PC-9 (cell line): ENCODE data around the gene EP400. TPM values are rescaled to one million over a fixed set of nuclear protein-coding genes. Genes with fewer than 3 reads are reported as not detected.

Experiments
- BruUV-seq: library from RNA; stranded (reverse); fragments of 400-500 nt; replicated peaks from 2 replicates; lab custom pipeline; 2021; lab: Mats Ljungman, UMichigan
- CTCF ChIA-PET: fragments of 300-600 bp; sonication (Branson Sonifier 250); formaldehyde crosslinking; loops from one replicate; lab custom pipeline; 2022; ENCODE audit warnings: antibody characterized with exemption; lab: Charles Lee
- POLR2A ChIA-PET: fragments of 300-600 bp; sonication (Branson Sonifier 250); formaldehyde crosslinking; loops from one replicate; lab custom pipeline; 2022; ENCODE audit warnings: antibody characterized with exemption; ENCODE audit not compliant: unreplicated experiment; lab: Charles Lee
- DNase-seq, 2 experiments: peaks; one replicate each; pipeline versions ENCODE4 v3.0.0 to v3.0.0-alpha.2; 2015 to 2022; ENCODE audit warnings: mixed read lengths in 1 of 2
- H2AFZ ChIP-seq: fragments of 200-600 bp; sonication (generic); 2 replicates; pipeline ENCODE4 v1.8.1; 2017; ENCODE audit warnings: antibody characterized with exemption
- H3F3A ChIP-seq: fragments of 200-600 bp; sonication (generic); 2 replicates; pipeline ENCODE4 v1.8.1; 2017; ENCODE audit warnings: antibody characterized with exemption, mild to moderate bottlenecking, low read depth; ENCODE audit not compliant: insufficient read depth
- H3K27ac ChIP-seq: fragments of 200-600 bp; sonication (generic); 2 replicates; pipeline ENCODE4 v1.6.1; 2016; ENCODE audit warnings: mixed run types
- H3K27me3 ChIP-seq: fragments of 200-600 bp; sonication (generic); 2 replicates; pipeline ENCODE4 v1.6.1; 2016; ENCODE audit warnings: low read depth, mixed run types; ENCODE audit not compliant: insufficient read depth
- H3K36me3 ChIP-seq: fragments of 200-600 bp; sonication (generic); 2 replicates; pipeline ENCODE4 v1.6.1; 2016; ENCODE audit warnings: low read depth, mixed run types
- H3K4me1 ChIP-seq: fragments of 200-600 bp; sonication (generic); replicated peaks from 2 replicates; pipeline ENCODE4 v1.6.1; 2016; ENCODE audit warnings: mixed run types; ENCODE audit not compliant: insufficient read depth
- H3K4me2 ChIP-seq: fragments of 200-600 bp; sonication (generic); 2 replicates; pipeline ENCODE4 v1.6.1; 2017; ENCODE audit warnings: mixed run types
- H3K4me3 ChIP-seq: fragments of 200-600 bp; sonication (generic); 2 replicates; pipeline ENCODE4 v1.6.1; 2016; ENCODE audit warnings: mixed run types
- H3K79me2 ChIP-seq: fragments of 200-600 bp; sonication (generic); 2 replicates; pipeline ENCODE4 v1.6.1; 2017; ENCODE audit warnings: low read depth, mixed run types
- H3K9me2 ChIP-seq: fragments of 200-600 bp; sonication (generic); 2 replicates; pipeline ENCODE4 v1.8.1; 2017; ENCODE audit warnings: mild to moderate bottlenecking; ENCODE audit not compliant: insufficient read depth
- H3K9me3 ChIP-seq: fragments of 200-600 bp; sonication (generic); 2 replicates; pipeline ENCODE4 v1.8.1; 2016; ENCODE audit warnings: low read depth; ENCODE audit not compliant: insufficient read depth
- H4K20me1 ChIP-seq: fragments of 200-600 bp; sonication (generic); 2 replicates; pipeline ENCODE4 v1.8.1; 2017; ENCODE audit not compliant: insufficient read depth
- EZH2 ChIP-seq: fragments of 200-600 bp; sonication (generic); IDR thresholded peaks from 2 replicates; pipeline ENCODE4 v1.8.0; 2017; ENCODE audit warnings: antibody characterized with exemption, low read depth
- intact Hi-C: fragments of 100-400 bp; cut with micrococcal nuclease; formaldehyde crosslinking; loops from one replicate; pipeline ENCODE4 v1.10.0; 2022; ENCODE audit not compliant: unreplicated experiment
- total RNA-seq: library from RNA; stranded (reverse); gene quantifications from 2 replicates; pipeline ENCODE4 v1.2.3, GENCODE V29; 2021
- TF ChIP-seq, protein P1 (sequence below): fragments of 200-600 bp; sonication (generic); conservative IDR thresholded peaks from 2 replicates; pipeline ENCODE4 v1.6.1; 2017; ENCODE audit warnings: mixed run types, antibody characterized with exemption, mild to moderate bottlenecking, moderate library complexity

EP400 gene
- total RNA-seq, 1 experiment from 2014 or later = 50.3 TPM

DNA sequence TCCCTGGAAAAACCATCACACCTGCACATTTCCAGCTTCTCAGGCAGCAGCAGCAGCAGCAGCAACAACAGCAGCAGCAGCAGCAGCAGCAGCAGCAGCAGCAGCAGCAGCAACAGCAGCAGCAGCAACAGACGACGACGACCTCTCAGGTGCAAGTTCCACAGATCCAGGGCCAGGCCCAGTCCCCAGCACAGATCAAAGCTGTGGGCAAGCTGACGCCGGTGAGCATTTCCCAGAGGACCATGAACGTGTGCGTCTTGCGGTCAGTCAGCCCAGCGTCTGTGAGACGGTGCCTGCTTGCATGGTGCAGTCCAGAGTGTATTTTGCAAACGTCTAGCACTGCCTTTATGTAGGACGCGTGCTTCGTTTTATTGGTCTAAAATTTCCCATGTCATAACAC is 112.7 kb downstream of the EP400 start:
- H3F3A ChIP-seq = no peaks in the 10 kb centered on the region
- H3K27me3 ChIP-seq = no peaks in the 10 kb centered on the region
- no TSS peak for BruUV-seq
- no peak overlapping the region for H3K4me2 ChIP-seq
- ChIA-PET POLR2A (no interaction called here), CTCF (no interaction called here)
- DNase-seq = no peak
- H3K9me2 ChIP-seq = no peaks in the 10 kb centered on the region
- intact Hi-C loops = no loop called here
- no peaks in the 10 kb centered on the region; the same call in 1 of the 2 replicates for H4K20me1 ChIP-seq
- TF ChIP-seq EZH2 = no peak
- TF ChIP-seq, protein P1, sequence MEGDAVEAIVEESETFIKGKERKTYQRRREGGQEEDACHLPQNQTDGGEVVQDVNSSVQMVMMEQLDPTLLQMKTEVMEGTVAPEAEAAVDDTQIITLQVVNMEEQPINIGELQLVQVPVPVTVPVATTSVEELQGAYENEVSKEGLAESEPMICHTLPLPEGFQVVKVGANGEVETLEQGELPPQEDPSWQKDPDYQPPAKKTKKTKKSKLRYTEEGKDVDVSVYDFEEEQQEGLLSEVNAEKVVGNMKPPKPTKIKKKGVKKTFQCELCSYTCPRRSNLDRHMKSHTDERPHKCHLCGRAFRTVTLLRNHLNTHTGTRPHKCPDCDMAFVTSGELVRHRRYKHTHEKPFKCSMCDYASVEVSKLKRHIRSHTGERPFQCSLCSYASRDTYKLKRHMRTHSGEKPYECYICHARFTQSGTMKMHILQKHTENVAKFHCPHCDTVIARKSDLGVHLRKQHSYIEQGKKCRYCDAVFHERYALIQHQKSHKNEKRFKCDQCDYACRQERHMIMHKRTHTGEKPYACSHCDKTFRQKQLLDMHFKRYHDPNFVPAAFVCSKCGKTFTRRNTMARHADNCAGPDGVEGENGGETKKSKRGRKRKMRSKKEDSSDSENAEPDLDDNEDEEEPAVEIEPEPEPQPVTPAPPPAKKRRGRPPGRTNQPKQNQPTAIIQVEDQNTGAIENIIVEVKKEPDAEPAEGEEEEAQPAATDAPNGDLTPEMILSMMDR = no peak
- H3K4me1 ChIP-seq = no peaks in the 10 kb centered on the region
- H3K36me3 ChIP-seq = peaks cover 17% of the 10 kb centered on the region; the same call in 1 of the 2 replicates
- no peak overlapping the region for H3K4me3 ChIP-seq
- no peak overlapping the region for H3K27ac ChIP-seq
- H2AFZ ChIP-seq = no peak overlapping the region
- H3K9me3 ChIP-seq = no peaks in the 10 kb centered on the region
- H3K79me2 ChIP-seq = no peaks in the 10 kb centered on the region

DNA sequence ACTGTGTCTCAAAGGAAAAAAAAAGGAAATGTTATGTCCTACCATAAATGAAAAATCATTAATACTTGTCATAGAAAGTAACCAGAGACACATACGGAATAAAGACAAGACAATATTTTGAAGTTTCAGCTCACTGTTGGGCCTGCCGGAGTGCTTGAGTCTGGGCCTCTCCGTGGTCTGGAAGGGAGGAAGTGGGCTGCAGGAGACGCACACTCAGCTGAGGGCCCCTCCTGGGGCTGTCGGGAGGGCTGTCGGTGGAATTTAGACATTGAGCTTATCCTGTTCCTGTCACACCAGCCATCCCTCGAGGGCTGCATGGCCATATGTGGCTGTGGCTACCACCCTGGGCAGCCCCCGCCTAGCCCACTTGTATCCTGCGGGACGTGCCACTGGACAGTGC is 113.7 kb downstream of the EP400 start:
- DNase-seq = no peak
- no peak for TF ChIP-seq EZH2
- TF ChIP-seq, protein P1 = no peak
- BruUV-seq = no TSS peak
- no peak overlapping the region for H3K27ac ChIP-seq
- H3K79me2 ChIP-seq = no peaks in the 10 kb centered on the region
- no peaks in the 10 kb centered on the region for H3K4me1 ChIP-seq
- H2AFZ ChIP-seq = no peak overlapping the region
- ChIA-PET POLR2A (no interaction called here), CTCF (no interaction called here)
- H3K9me2 ChIP-seq = no peaks in the 10 kb centered on the region
- no peaks in the 10 kb centered on the region for H3K27me3 ChIP-seq
- intact Hi-C loops = no loop called here
- no peak overlapping the region for H3K4me2 ChIP-seq
- no peaks in the 10 kb centered on the region for H3F3A ChIP-seq
- no peak overlapping the region for H3K4me3 ChIP-seq
- H4K20me1 ChIP-seq = no peaks in the 10 kb centered on the region; the same call in 1 of the 2 replicates
- no peaks in the 10 kb centered on the region for H3K9me3 ChIP-seq
- H3K36me3 ChIP-seq = peaks cover 14% of the 10 kb centered on the region; the same call in 1 of the 2 replicates

DNA sequence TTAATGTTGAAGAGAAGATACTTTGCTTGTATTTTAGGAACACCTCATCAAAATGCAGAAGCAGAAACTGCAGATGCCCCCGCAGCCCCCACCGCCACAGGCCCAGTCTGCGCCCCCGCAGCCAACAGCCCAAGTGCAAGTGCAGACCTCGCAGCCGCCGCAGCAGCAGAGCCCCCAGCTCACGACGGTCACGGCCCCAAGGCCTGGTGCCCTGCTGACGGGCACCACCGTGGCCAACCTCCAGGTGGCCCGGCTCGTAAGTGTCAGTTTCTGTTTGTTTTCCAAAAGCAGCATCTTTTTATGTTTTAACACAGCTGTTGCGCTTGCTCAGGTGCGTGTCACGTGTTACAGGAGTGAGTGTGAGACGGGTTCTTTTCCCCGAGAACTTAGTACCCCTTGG is 114.9 kb downstream of the EP400 start:
- H4K20me1 ChIP-seq = no peaks in the 10 kb centered on the region; the same call in 1 of the 2 replicates
- no peak overlapping the region for H3K4me3 ChIP-seq
- H3K27me3 ChIP-seq = no peaks in the 10 kb centered on the region
- no peak overlapping the region for H2AFZ ChIP-seq
- no peak overlapping the region for H3K4me2 ChIP-seq
- H3K36me3 ChIP-seq = peaks cover 12% of the 10 kb centered on the region; the same call in 1 of the 2 replicates
- TF ChIP-seq, protein P1 = no peak
- TF ChIP-seq EZH2 = no peak
- intact Hi-C loops = no loop called here
- H3K4me1 ChIP-seq = no peaks in the 10 kb centered on the region
- ChIA-PET CTCF (no interaction called here), POLR2A (no interaction called here)
- DNase-seq = no peak
- no peaks in the 10 kb centered on the region for H3K9me3 ChIP-seq
- no peaks in the 10 kb centered on the region for H3K9me2 ChIP-seq
- H3K27ac ChIP-seq = no peak overlapping the region
- no peaks in the 10 kb centered on the region for H3K79me2 ChIP-seq
- no TSS peak for BruUV-seq
- no peaks in the 10 kb centered on the region for H3F3A ChIP-seq
